Measurements from ENCODE around the gene MAD1L1.
"Not testable (repeated sequence)": the region's sequence is repeated elsewhere in the genome, so short reads cannot be mapped to it uniquely, and the experiment has no call there.

Gene MAD1L1

DNA sequence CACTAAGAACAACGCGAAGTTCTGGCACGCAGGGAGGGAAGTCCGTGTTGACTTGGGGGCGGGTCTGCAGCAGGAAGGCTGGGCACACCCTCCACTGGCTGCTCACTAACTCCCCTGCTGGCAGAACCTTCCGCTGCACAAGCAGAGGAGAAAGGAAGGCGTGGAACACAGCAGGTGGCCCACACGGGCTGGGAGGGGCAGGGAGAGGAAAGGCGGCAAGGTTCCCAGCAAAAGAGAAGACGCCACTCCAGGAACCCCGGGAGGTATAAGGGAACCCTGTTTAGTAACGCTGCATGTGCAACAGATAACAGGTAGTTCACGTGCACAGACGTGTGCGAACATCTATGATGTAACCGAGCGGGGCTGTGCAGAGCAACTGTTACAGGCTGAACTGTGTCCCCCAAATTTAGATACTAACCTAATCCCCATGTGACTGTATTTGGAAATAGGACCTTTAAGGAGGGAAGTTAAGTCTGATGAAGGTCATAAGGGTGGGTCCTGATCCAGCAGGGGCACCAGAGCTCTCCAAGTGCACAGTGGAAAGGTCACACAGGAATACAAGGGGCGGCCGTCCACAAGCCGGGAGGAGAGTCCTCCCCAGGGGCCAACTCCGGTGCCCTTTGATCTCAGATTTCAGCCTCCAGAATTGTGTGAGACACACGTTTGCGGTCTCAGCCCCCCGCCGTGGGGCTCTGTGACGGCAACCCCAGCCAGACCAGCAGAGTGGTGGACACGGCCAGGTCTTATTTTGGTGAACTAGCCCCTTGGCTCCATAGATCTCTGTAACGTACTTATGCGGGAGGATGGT, 357.1 kb downstream of the MAD1L1 start:
- not testable (repeated sequence) for H3K4me3 ChIP-seq (ENCODE audit: low read depth in 1 of 5, low read length in 5 of 5); H3K9ac ChIP-seq (ENCODE audit: low read length in 5 of 5); H3K9me3 ChIP-seq (ENCODE audit: control insufficient read depth in 5 of 5, low read length in 5 of 5); H3K27ac ChIP-seq (ENCODE audit: low read depth, low read length); H3K27me3 ChIP-seq (ENCODE audit: control insufficient read depth in 5 of 5, insufficient read depth in 4 of 5, low read length in 5 of 5)
- H3K4me1 ChIP-seq (ENCODE audit: control insufficient read depth in 5 of 5, insufficient read depth in 5 of 5, low read length in 5 of 5): peaks cover 0 to 10% (median 3%) of the 10 kb centered on the region in 5 donors
- peaks cover 0 to 11% (median 3%) of the 10 kb centered on the region in 5 donors for H3K36me3 ChIP-seq (ENCODE audit: control insufficient read depth in 5 of 5, insufficient read depth in 5 of 5, low read length in 5 of 5)

DNA sequence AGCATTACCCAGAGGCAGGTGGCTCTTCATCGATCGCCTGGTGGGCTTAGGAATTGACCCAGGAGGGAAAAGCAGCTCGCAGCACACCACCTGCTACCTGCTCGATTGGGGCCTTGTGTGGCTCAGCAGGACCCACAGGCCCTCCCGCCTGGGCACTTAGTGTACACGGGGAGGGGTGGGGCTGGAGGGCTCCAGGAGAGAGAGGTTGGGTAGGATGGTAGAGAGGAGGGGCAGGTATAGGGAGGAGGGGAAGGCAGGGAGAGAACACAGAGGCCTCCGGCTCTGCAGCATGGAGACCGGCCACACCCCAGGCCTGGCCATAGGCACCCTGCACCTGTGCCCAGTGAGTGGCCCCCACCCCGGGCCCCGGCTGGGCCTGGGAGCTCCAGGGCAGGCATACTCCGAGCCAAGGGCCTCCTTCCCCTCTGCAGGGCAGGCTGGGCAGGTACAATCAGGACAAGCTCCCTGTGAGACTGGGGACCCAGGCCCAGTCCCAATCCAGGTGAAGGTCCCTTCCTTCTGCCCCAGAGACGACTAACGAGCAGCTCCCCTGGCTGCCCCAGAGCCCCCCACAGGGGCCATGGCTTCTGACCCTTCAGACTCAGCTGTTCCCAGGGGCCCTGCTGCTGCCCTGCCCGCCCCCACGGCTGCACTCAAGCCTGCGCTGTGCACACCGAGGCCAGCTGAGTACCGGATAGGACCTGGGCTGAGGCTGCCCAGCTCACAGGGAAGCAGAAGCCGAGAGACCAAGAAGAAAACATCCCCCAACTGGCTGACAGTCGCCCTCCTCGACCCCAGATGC, 358.0 kb downstream of the MAD1L1 start:
- not testable (repeated sequence) for H3K27me3 ChIP-seq (ENCODE audit: control insufficient read depth in 5 of 5, insufficient read depth in 4 of 5, low read length in 5 of 5); H3K27ac ChIP-seq (ENCODE audit: low read depth, low read length); H3K9me3 ChIP-seq (ENCODE audit: control insufficient read depth in 5 of 5, low read length in 5 of 5); H3K9ac ChIP-seq (ENCODE audit: low read length in 5 of 5); H3K4me3 ChIP-seq (ENCODE audit: low read depth in 1 of 5, low read length in 5 of 5); H3K36me3 ChIP-seq (ENCODE audit: control insufficient read depth in 5 of 5, insufficient read depth in 5 of 5, low read length in 5 of 5)
- peaks cover 0 to 10% (median 3%) of the 10 kb centered on the region in 5 donors for H3K4me1 ChIP-seq (ENCODE audit: control insufficient read depth in 5 of 5, insufficient read depth in 5 of 5, low read length in 5 of 5)

DNA sequence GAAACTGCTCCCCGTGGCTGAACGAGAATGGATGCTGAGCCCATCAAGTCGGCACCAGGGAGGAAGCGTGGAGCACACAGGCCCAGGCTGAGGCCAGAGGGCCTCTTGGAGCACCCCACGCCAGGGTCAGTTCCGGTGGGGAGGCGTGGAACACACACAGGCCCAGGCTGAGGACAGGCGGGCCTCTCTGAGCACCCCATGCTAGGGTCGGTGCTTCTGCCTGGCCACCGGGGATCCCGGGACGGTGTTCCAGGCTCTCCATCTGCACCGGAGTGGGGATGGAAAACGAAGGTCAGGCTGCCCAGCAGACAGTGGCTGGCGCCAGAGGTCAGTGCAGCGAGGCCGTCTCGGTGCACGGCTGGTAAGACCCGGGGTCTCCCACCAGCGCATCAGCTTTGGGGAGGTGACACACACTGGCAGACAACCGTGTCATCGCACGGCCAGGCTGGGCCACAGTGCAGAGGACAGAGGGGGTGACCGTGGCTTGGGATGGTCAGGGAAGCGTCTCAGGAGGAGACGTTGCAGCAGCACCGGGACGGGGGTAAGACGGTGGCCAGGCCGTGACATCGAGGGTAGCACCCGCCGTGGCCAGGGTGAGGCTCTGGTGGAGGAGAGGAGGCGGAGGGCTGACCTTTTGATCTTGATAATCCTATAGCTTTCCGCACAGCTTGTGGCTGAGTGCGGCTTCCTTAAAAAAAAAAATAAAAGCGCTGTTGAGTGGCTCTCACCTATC, 358.7 kb downstream of the MAD1L1 start:
- Histone ChIP-seq H3K27me3 (ENCODE audit: control insufficient read depth in 5 of 5, insufficient read depth in 4 of 5, low read length in 5 of 5) (no peaks in the 10 kb centered on the region), H3K36me3 (ENCODE audit: control insufficient read depth in 5 of 5, insufficient read depth in 5 of 5, low read length in 5 of 5) (peaks cover 0 to 7% (median 2%) of the 10 kb centered on the region in 5 donors), H3K27ac (ENCODE audit: low read depth, low read length) (no peak overlapping the region)

DNA sequence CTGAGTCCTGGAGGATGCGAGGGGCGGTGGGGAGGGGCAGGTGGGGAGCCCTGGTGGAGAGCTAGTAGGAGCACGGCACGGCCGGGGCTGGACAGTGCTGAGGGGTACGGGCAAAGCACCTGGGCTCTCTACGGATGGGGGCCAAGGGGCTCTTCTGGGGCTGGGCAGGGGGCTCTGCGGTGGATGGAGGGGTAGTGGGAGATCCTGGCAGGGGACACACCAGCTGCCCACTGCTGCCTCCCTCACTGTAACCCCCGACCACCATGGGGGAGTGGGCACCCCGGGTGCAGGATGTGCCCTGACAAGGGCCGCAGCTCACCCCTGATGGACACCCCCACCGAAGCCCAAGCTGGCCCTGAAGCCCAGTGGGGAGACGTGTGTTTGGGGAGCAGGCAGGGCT, 359.3 kb downstream of the MAD1L1 start:
- no peak overlapping the region for H3K27ac ChIP-seq (ENCODE audit: low read depth, low read length)
- no peak overlapping the region for H3K9ac ChIP-seq (ENCODE audit: low read length in 5 of 5)
- H3K4me1 ChIP-seq (ENCODE audit: control insufficient read depth in 5 of 5, insufficient read depth in 5 of 5, low read length in 5 of 5): peaks cover 0 to 10% (median 3%) of the 10 kb centered on the region in 5 donors
- H3K27me3 ChIP-seq (ENCODE audit: control insufficient read depth in 5 of 5, insufficient read depth in 4 of 5, low read length in 5 of 5): no peaks in the 10 kb centered on the region
- H3K4me3 ChIP-seq (ENCODE audit: low read depth in 1 of 5, low read length in 5 of 5): no peak overlapping the region
- H3K9me3 ChIP-seq (ENCODE audit: control insufficient read depth in 5 of 5, low read length in 5 of 5): peaks cover 0 to 7% (median 0%) of the 10 kb centered on the region in 5 donors
- peaks cover 0 to 7% (median 2%) of the 10 kb centered on the region in 5 donors for H3K36me3 ChIP-seq (ENCODE audit: control insufficient read depth in 5 of 5, insufficient read depth in 5 of 5, low read length in 5 of 5)

More for the DNA sequence above, 358.7 kb downstream of the MAD1L1 start:
- H3K4me3 ChIP-seq (ENCODE audit: low read depth in 1 of 5, low read length in 5 of 5): no peak overlapping the region
- no peak overlapping the region for H3K9ac ChIP-seq (ENCODE audit: low read length in 5 of 5)
- peaks cover 0 to 10% (median 0%) of the 10 kb centered on the region in 5 donors for H3K9me3 ChIP-seq (ENCODE audit: control insufficient read depth in 5 of 5, low read length in 5 of 5)
- peaks cover 0 to 10% (median 3%) of the 10 kb centered on the region in 5 donors for H3K4me1 ChIP-seq (ENCODE audit: control insufficient read depth in 5 of 5, insufficient read depth in 5 of 5, low read length in 5 of 5)

DNA sequence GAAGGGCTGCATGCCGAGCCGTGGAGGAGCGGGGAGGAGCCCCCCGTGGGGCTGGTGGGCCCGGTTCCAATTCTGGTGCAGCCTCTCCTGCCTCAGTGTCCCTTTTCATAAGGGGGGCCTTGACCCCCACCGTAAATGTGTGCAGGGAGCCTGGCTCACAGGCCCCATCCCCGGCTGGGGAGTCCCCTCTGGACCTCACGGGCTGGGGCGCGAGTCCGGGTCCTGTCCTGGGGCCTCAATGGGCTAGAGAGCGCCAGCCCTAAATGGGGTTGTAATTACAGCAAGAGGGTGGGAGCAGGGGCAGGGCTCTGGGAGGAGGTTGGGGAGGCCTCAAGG, 359.7 kb downstream of the MAD1L1 start:
- H3K9me3 ChIP-seq (ENCODE audit: control insufficient read depth in 5 of 5, low read length in 5 of 5): peaks cover 0 to 4% (median 0%) of the 10 kb centered on the region in 5 donors
- no peaks in the 10 kb centered on the region for H3K27me3 ChIP-seq (ENCODE audit: control insufficient read depth in 5 of 5, insufficient read depth in 4 of 5, low read length in 5 of 5)
- H3K4me1 ChIP-seq (ENCODE audit: control insufficient read depth in 5 of 5, insufficient read depth in 5 of 5, low read length in 5 of 5): peaks cover 0 to 10% (median 3%) of the 10 kb centered on the region in 5 donors
- H3K36me3 ChIP-seq (ENCODE audit: control insufficient read depth in 5 of 5, insufficient read depth in 5 of 5, low read length in 5 of 5): peaks cover 0 to 7% (median 2%) of the 10 kb centered on the region in 5 donors
- no peak overlapping the region for H3K4me3 ChIP-seq (ENCODE audit: low read depth in 1 of 5, low read length in 5 of 5)
- H3K27ac ChIP-seq (ENCODE audit: low read depth, low read length): no peak overlapping the region
- no peak overlapping the region for H3K9ac ChIP-seq (ENCODE audit: low read length in 5 of 5)

DNA sequence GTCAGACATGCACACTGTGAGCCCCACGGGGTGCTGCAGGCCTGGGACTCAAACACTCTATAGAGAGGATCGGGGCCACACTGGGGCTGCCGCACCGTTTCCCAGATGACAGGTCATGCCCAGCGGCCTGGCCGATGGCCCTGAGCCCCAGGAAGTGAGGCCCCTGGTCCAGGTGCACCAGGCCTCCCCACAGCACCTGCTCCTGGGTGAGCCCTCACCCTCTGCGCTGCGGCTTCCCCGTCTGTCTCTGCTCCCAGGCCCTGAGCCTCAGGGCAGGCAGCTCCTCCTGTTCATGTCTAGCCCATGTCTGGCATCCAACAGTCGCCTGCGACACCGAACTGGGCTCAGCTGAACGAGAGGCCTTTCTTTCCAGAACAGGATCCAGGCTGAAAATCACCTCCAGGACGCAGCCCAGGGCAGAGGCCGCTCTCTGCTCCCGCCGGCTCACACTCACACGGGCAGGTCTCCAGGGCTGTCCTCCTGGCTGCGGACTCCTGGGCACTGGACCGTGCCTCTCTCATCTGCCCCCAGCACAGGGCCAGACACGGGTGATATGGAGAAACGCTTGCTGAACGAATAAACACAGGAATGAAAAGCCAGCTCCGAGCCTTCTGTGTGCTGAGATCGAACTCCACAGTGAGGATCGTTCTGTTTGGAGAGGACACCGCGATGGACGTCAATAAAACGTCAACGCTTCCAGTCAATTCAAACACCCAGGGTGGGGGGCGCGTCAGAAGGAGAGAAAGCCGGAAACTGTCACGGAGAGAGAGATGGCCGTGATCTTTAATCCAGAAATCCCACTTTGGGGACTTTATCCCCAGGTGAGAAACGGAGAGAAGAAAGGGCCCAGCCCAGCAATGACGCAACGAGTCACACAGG, 360.3 kb downstream of the MAD1L1 start:
- no peaks in the 10 kb centered on the region for H3K27me3 ChIP-seq (ENCODE audit: control insufficient read depth in 5 of 5, insufficient read depth in 4 of 5, low read length in 5 of 5)
- H3K4me3 ChIP-seq (ENCODE audit: low read depth in 1 of 5, low read length in 5 of 5): no peak overlapping the region
- peaks cover 0 to 10% (median 3%) of the 10 kb centered on the region in 5 donors for H3K4me1 ChIP-seq (ENCODE audit: control insufficient read depth in 5 of 5, insufficient read depth in 5 of 5, low read length in 5 of 5)
- H3K36me3 ChIP-seq (ENCODE audit: control insufficient read depth in 5 of 5, insufficient read depth in 5 of 5, low read length in 5 of 5): peaks cover 0 to 7% (median 2%) of the 10 kb centered on the region in 5 donors
- H3K9me3 ChIP-seq (ENCODE audit: control insufficient read depth in 5 of 5, low read length in 5 of 5): no peaks in the 10 kb centered on the region
- H3K27ac ChIP-seq (ENCODE audit: low read depth, low read length): no peak overlapping the region
- H3K9ac ChIP-seq (ENCODE audit: low read length in 5 of 5): no peak overlapping the region

DNA sequence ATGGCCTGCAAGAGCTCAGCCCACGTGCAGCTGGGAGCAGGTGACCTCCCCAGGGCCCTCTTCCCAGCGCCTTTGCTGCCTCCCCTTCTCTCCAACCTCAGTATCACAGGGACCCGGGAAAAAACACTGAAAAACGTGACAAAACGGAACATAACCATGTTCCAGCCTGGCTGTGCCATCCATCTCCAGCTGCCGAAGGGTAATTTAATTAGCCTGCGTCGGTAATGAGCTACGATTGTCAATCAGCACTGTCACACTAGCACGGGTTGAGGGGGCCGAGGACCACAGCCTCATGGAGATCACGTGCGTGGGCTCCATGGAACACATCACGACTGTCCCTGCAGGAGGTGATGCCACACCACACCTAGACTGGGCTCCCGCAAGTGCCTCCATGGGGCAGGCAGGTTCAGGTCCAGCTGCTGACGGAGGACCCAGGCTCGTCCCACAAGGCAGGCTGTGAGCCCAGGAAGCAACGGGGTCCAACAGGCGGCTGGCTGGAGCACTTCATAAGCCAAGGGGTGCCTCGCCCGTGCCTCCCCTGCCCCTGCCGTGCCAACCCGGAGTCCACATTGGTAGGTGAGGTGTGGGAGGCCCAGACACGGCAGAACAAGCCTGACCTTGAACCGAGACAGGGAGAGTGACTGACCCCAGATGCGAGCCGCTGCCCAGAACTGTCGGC, 363.2 kb downstream of the MAD1L1 start:
- H3K36me3 ChIP-seq (ENCODE audit: control insufficient read depth in 5 of 5, insufficient read depth in 5 of 5, low read length in 5 of 5): peaks cover 0 to 13% (median 2%) of the 10 kb centered on the region in 5 donors
- no peaks in the 10 kb centered on the region for H3K9me3 ChIP-seq (ENCODE audit: control insufficient read depth in 5 of 5, low read length in 5 of 5)
- H3K4me3 ChIP-seq (ENCODE audit: low read depth in 1 of 5, low read length in 5 of 5): no peak overlapping the region
- peaks cover 0 to 3% (median 0%) of the 10 kb centered on the region in 5 donors for H3K4me1 ChIP-seq (ENCODE audit: control insufficient read depth in 5 of 5, insufficient read depth in 5 of 5, low read length in 5 of 5)
- no peaks in the 10 kb centered on the region for H3K27me3 ChIP-seq (ENCODE audit: control insufficient read depth in 5 of 5, insufficient read depth in 4 of 5, low read length in 5 of 5)
- no peak overlapping the region for H3K27ac ChIP-seq (ENCODE audit: low read depth, low read length)
- H3K9ac ChIP-seq (ENCODE audit: low read length in 5 of 5): no peak overlapping the region

DNA sequence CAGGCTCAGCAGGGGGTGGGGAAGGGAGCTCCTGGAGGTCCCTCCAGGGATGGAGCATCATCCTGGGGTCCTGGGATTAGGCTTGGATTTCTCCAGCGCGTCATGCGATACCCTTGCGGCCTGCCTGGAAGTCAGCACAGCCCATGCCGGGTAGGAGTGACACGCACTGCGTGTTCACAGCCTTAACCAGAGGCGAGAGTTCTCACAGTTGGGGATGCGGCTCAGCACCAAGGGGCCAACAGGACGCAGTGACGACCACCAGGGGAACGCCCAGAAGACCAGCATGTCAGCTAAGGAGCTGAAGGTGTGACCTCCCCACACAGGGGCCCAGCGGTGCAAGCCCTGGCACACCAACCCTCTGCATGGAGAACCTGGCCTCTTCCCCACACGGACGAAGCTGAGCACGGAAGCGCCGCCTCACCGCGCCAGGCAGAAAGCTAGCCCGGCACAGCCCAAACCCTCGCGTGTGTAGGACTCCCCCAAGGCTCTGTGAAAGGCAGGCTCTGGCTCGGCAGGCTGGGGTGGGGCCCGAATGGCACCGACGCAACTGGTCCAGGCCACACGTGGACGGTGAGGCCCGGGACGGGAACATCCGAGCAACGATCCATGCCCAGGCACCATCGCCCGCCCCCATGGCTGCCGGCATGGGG, 364.1 kb downstream of the MAD1L1 start:
- peaks cover 0 to 13% (median 2%) of the 10 kb centered on the region in 5 donors for H3K36me3 ChIP-seq (ENCODE audit: control insufficient read depth in 5 of 5, insufficient read depth in 5 of 5, low read length in 5 of 5)
- no peaks in the 10 kb centered on the region for H3K9me3 ChIP-seq (ENCODE audit: control insufficient read depth in 5 of 5, low read length in 5 of 5)
- H3K27me3 ChIP-seq (ENCODE audit: control insufficient read depth in 5 of 5, insufficient read depth in 4 of 5, low read length in 5 of 5): no peaks in the 10 kb centered on the region
- H3K27ac ChIP-seq (ENCODE audit: low read depth, low read length): no peak overlapping the region
- no peak overlapping the region for H3K9ac ChIP-seq (ENCODE audit: low read length in 5 of 5)
- no peak overlapping the region for H3K4me3 ChIP-seq (ENCODE audit: low read depth in 1 of 5, low read length in 5 of 5)
- peaks cover 0 to 8% (median 0%) of the 10 kb centered on the region in 5 donors for H3K4me1 ChIP-seq (ENCODE audit: control insufficient read depth in 5 of 5, insufficient read depth in 5 of 5, low read length in 5 of 5)

Data from subcutaneous abdominal adipose tissue (tissue), 5 donors.